GM23338 (cell line): ENCODE measurements around the gene ASB16. TPM values are rescaled to one million over a fixed set of nuclear protein-coding genes. Genes with fewer than 3 reads are reported as not detected.
A peak's percentile ranks its signal among the peaks of the same experiment; 100 is the strongest.

Experiments used
- ATAC-seq: fragments of 200-7000 bp; cut with Tn5 transposase; 3 replicates; pipeline ENCODE4 v1.9.1; 2020
- DNase-seq: peaks from one replicate; pipeline ENCODE4 v3.0.0-alpha.2; 2015; ENCODE audit warnings: low spot score
- H2AFZ ChIP-seq: fragments of 200-600 bp; sonication (generic); 2 replicates; pipeline ENCODE4 v1.8.0; 2016; ENCODE audit warnings: antibody characterized with exemption, mild to moderate bottlenecking, moderate library complexity
- H3F3A ChIP-seq: fragments of 200-600 bp; sonication (generic); replicated peaks from 2 replicates; pipeline ENCODE4 v1.8.0; 2017; ENCODE audit warnings: antibody characterized with exemption, mixed run types, low read depth
- H3K27ac ChIP-seq: fragments of 200-600 bp; sonication (generic); 2 replicates; pipeline ENCODE4 v1.6.1; 2016; ENCODE audit warnings: low read depth
- H3K27me3 ChIP-seq: fragments of 200-600 bp; sonication (generic); 2 replicates; pipeline ENCODE4 v1.8.0; 2016; ENCODE audit warnings: mild to moderate bottlenecking, mixed run types, moderate library complexity; ENCODE audit not compliant: insufficient read depth
- H3K36me3 ChIP-seq: fragments of 200-600 bp; sonication (generic); 2 replicates; pipeline ENCODE4 v1.8.0; 2016; ENCODE audit warnings: mild to moderate bottlenecking; ENCODE audit not compliant: insufficient read depth
- H3K4me1 ChIP-seq: fragments of 200-600 bp; sonication (generic); 2 replicates; pipeline ENCODE4 v1.8.0; 2016; ENCODE audit warnings: mild to moderate bottlenecking, moderate library complexity; ENCODE audit not compliant: insufficient read depth
- H3K4me2 ChIP-seq: fragments of 200-600 bp; sonication (generic); 2 replicates; pipeline ENCODE4 v1.7.1; 2017; ENCODE audit warnings: mixed run types
- H3K4me3 ChIP-seq: fragments of 200-600 bp; sonication (generic); 2 replicates; pipeline ENCODE4 v1.6.1; 2016; ENCODE audit warnings: mixed run types
- H3K79me2 ChIP-seq: fragments of 200-600 bp; sonication (generic); replicated peaks from 2 replicates; pipeline ENCODE4 v1.8.0; 2017; ENCODE audit warnings: mild to moderate bottlenecking; ENCODE audit not compliant: insufficient read depth
- H3K9me2 ChIP-seq: fragments of 200-600 bp; sonication (generic); 2 replicates; pipeline ENCODE4 v1.8.0; 2017; ENCODE audit not compliant: insufficient read depth
- H4K20me1 ChIP-seq: fragments of 200-600 bp; sonication (generic); replicated peaks from 2 replicates; pipeline ENCODE4 v1.8.0; 2017; ENCODE audit warnings: mild to moderate bottlenecking; ENCODE audit not compliant: insufficient read depth
- H3K27ac Mint-ChIP-seq: 2 replicates; pipeline ENCODE4 v1.8.0; 2020; ENCODE audit warnings: inconsistent platforms, mild to moderate bottlenecking, moderate library complexity, mixed read lengths
- H3K27me3 Mint-ChIP-seq: 3 replicates; pipeline ENCODE4 v1.8.0; 2022; ENCODE audit warnings: low read depth, mild to moderate bottlenecking, moderate library complexity, mixed read lengths, inconsistent platforms; ENCODE audit not compliant: insufficient read depth, poor library complexity
- H3K36me3 Mint-ChIP-seq: 3 replicates; pipeline ENCODE4 v1.8.0; 2021; ENCODE audit warnings: low read depth, mild to moderate bottlenecking, inconsistent platforms, moderate library complexity, mixed read lengths
- H3K4me1 Mint-ChIP-seq: 3 replicates; pipeline ENCODE4 v1.8.0; 2020; ENCODE audit warnings: mild to moderate bottlenecking, inconsistent platforms, mixed read lengths
- H3K4me3 Mint-ChIP-seq: 3 replicates; pipeline ENCODE4 v1.8.0; 2021; ENCODE audit warnings: moderate library complexity, mild to moderate bottlenecking, inconsistent platforms, mixed read lengths
- H3K9me3 Mint-ChIP-seq: 3 replicates; pipeline ENCODE4 v1.8.0; 2020; ENCODE audit warnings: moderate library complexity, mild to moderate bottlenecking, inconsistent platforms, mixed read lengths
- EZH2phosphoT487 ChIP-seq: fragments of 200-600 bp; sonication (generic); IDR thresholded peaks from one replicate; pipeline ENCODE4 v1.8.1; 2018; ENCODE audit warnings: antibody characterized with exemption; ENCODE audit not compliant: unreplicated experiment
- NANOG ChIP-seq: IDR thresholded peaks from 2 replicates; pipeline ENCODE4 v1.6.1; 2016; ENCODE audit warnings: antibody characterized with exemption, borderline replicate concordance
- STAT1 ChIP-seq: IDR thresholded peaks from one replicate; pipeline ENCODE4 v1.6.1; 2016; ENCODE audit warnings: antibody characterized with exemption; ENCODE audit not compliant: unreplicated experiment
- long read RNA-seq: library from polyadenylated mRNA; unstranded; transcript quantifications from one replicate; pipeline ENCODE4 v2.0.0, GENCODE V29; 2020; ENCODE audit not compliant: unreplicated experiment
- polyA plus RNA-seq: library from polyadenylated mRNA; unstranded; fragments of >200 nt; fragmentation: Nextera tagmentation; extraction: Ambion mirVana; gene quantifications from 2 replicates; pipeline ENCODE4 v1.2.1, GENCODE V29; 2016
- total RNA-seq: library from RNA; depleted of rRNA; stranded (reverse); fragments of >200 nt; shearing (Covaris generic); gene quantifications from 2 replicates; pipeline ENCODE4 v1.2.3, GENCODE V29; 2014; rRNA removed
- TF ChIP-seq, protein P1 (sequence below), 2 experiments: fragments of 200-600 bp in 1 of 2; sonication (generic) in 1 of 2; conservative IDR thresholded peaks; 2 replicates each; pipeline versions ENCODE4 v1.5.1 to v1.6.1; 2016 to 2017; ENCODE audit warnings: antibody characterized with exemption in 2 of 2, low read depth in 2 of 2, mild to moderate bottlenecking in 2 of 2, moderate library complexity in 1 of 2
- TF ChIP-seq, protein P2 (sequence below): IDR thresholded peaks from 2 replicates; pipeline ENCODE4 v1.6.1; 2016; ENCODE audit warnings: antibody characterized with exemption

ASB16 gene, protein sequence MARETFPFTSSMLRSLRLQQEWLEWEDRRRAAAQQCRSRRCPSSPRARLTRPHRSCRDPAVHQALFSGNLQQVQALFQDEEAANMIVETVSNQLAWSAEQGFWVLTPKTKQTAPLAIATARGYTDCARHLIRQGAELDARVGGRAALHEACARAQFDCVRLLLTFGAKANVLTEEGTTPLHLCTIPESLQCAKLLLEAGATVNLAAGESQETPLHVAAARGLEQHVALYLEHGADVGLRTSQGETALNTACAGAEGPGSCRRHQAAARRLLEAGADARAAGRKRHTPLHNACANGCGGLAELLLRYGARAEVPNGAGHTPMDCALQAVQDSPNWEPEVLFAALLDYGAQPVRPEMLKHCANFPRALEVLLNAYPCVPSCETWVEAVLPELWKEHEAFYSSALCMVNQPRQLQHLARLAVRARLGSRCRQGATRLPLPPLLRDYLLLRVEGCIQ
- total RNA-seq (not detected in 2 replicates), polyA plus RNA-seq (0.21 and 0.47 TPM in 2 replicates)
- long read RNA-seq, partial matches to known transcripts, result 0 of 3 reads
- long read RNA-seq, other reads (novel, unspliced or antisense), result 3 of 3 reads

DNA sequence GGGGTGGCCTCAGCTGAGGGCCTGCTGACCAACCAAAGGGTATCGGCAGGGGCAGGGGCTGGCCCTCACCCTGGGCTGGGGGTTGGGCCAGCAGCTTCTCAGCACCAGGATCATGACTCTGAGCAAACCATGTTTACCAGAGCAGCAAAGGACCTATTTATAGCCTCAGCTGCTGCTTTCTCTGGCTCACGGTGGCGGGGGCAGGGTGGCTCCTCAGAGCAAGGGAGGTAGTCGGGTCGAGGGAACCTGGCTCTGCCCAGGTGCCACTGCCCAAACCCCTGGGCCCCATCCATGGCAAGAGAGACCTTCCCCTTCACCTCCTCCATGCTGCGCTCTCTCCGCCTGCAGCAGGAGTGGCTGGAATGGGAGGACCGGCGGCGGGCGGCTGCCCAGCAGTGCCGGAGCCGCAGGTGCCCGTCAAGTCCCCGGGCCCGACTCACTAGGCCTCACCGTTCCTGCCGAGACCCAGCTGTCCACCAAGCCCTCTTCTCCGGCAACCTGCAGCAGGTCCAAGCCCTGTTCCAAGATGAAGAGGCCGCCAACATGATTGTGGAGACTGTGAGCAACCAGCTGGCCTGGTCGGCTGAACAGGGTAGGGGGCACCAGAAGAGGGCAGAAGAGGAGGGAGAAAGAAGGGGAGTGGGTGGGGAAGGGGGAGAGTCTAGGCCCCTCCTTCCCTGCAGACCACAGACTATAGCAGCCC, at the start of gene ASB16:
Gene ASB16 (plus strand): TSS at position 206 of the 703 bp plus-strand sequence. CDS start 86 bp downstream, at position 292.
- no peak within 1 kb of the TSS for H3K27ac ChIP-seq
- DNase-seq, result peak; percentile 53
- peak within 1 kb of the TSS; percentile 62 for H3K4me2 ChIP-seq

DNA sequence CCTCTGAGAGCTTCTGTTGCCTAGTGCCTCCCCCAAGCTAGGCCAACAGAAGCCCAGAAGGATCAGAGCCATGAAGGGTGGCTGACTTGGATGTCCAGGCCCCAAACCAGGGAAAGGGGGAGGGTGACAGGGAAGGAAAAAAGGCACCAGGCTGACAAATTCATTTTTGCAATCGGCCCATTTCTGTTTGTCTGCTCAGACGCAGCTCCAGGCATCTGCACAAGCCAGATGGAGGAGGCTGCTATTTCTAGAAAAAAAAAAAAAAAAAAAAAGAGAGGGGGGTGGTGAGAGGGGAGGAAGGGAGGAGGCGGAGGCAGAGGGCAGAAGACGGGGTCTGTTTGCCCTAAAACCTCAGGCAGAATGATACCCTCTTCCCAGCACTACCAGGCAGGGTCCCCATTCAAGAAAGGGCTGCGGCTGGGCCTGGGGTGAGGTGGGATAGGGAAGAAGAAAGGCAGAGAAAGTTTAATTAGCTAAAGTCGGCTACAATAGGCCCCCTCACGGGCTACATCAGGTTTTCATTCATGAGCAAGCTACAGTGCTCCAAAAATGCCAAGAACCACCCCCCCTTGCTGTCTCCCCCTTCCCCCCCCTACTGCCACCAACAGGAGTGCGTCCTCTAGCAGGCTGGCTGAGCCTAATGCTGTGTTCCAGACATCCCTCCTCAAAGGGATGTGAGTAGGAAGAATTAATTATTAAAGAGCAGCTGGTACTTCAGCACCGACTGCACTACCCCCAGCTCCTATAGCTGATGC, 49.5 kb upstream of the ASB16 start:
- H3K4me3 Mint-ChIP-seq, result peak overlapping the region; percentile 89
- Histone ChIP-seq H3K9me2 (no peaks in the 10 kb centered on the region), H3K36me3 (no peaks in the 10 kb centered on the region), H3K27ac (0 out of 2 replicates have a peak overlapping the region, but pooled peaks have one; percentile 9), H3K79me2 (peaks cover 44% of the 10 kb centered on the region), H3K27me3 (no peaks in the 10 kb centered on the region), H3F3A (peaks cover 5% of the 10 kb centered on the region; the same call in 1 of the 2 replicates), H4K20me1 (peaks cover 17% of the 10 kb centered on the region), H3K4me1 (peaks cover 38% of the 10 kb centered on the region), H3K4me3 (peak overlapping the region; percentile 96; the same call in 1 of the 2 replicates), H3K4me2 (peak overlapping the region; percentile 98), H2AFZ (no peak overlapping the region)
- no peaks in the 10 kb centered on the region for H3K9me3 Mint-ChIP-seq
- peaks cover 3% of the 10 kb centered on the region; the same call in 1 of the 3 replicates for H3K36me3 Mint-ChIP-seq
- peaks cover 64% of the 10 kb centered on the region for H3K4me1 Mint-ChIP-seq
- no peak for TF ChIP-seq STAT1
- TF ChIP-seq EZH2phosphoT487, result no peak
- no peak for TF ChIP-seq NANOG
- DNase-seq (no peak), ATAC-seq (no peak; the same call in 2 of the 3 replicates)
- no peak overlapping the region; the same call in none of the 2 replicates for H3K27ac Mint-ChIP-seq
- H3K27me3 Mint-ChIP-seq, result peaks cover 7% of the 10 kb centered on the region

More for the DNA sequence above, at the start of gene ASB16:
- H4K20me1 ChIP-seq, result no peaks in the 10 kb centered on the region
- Mint-ChIP-seq H3K27ac (no peak within 1 kb of the TSS), H3K4me1 (peaks cover 14% of the 10 kb centered on the region), H3K36me3 (peaks cover 6% of the 10 kb centered on the region; the same call in 2 of the 3 replicates), H3K9me3 (no peaks in the 10 kb centered on the region), H3K4me3 (0 out of 3 replicates have a peak within 1 kb of the TSS, but pooled peaks have one; percentile 22), H3K27me3 (peaks cover 11% of the 10 kb centered on the region)
- H3K4me3 ChIP-seq, result peak within 1 kb of the TSS; percentile 34; the same call in 1 of the 2 replicates
- H3K36me3 ChIP-seq, result no peaks in the 10 kb centered on the region
- no peaks in the 10 kb centered on the region for H3K27me3 ChIP-seq
- no peaks in the 10 kb centered on the region for H3K79me2 ChIP-seq
- no peaks in the 10 kb centered on the region for H3K9me2 ChIP-seq
- H2AFZ ChIP-seq, result no peak within 1 kb of the TSS
- peaks cover 9% of the 10 kb centered on the region; the same call in 1 of the 2 replicates for H3F3A ChIP-seq
- peak; percentile 64 for ATAC-seq
- peaks cover 14% of the 10 kb centered on the region for H3K4me1 ChIP-seq
- TF ChIP-seq, protein P1, sequence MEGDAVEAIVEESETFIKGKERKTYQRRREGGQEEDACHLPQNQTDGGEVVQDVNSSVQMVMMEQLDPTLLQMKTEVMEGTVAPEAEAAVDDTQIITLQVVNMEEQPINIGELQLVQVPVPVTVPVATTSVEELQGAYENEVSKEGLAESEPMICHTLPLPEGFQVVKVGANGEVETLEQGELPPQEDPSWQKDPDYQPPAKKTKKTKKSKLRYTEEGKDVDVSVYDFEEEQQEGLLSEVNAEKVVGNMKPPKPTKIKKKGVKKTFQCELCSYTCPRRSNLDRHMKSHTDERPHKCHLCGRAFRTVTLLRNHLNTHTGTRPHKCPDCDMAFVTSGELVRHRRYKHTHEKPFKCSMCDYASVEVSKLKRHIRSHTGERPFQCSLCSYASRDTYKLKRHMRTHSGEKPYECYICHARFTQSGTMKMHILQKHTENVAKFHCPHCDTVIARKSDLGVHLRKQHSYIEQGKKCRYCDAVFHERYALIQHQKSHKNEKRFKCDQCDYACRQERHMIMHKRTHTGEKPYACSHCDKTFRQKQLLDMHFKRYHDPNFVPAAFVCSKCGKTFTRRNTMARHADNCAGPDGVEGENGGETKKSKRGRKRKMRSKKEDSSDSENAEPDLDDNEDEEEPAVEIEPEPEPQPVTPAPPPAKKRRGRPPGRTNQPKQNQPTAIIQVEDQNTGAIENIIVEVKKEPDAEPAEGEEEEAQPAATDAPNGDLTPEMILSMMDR (conservative IDR thresholded peaks at IDR 0.05; ENCODE audit: low read depth in 2 of 2), result peak; percentile 34 to 69
- TF ChIP-seq, protein P2, sequence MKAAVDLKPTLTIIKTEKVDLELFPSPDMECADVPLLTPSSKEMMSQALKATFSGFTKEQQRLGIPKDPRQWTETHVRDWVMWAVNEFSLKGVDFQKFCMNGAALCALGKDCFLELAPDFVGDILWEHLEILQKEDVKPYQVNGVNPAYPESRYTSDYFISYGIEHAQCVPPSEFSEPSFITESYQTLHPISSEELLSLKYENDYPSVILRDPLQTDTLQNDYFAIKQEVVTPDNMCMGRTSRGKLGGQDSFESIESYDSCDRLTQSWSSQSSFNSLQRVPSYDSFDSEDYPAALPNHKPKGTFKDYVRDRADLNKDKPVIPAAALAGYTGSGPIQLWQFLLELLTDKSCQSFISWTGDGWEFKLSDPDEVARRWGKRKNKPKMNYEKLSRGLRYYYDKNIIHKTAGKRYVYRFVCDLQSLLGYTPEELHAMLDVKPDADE, result no peak
